ENCODE results near the gene MBTPS1.

Gene MBTPS1

GRCh38 chr16:84063980-84064379 lies 52.8 kb downstream of the MBTPS1 start:
- ChIA-PET CTCF (interaction anchor here (0.6 to 8.0 kb wide), 12 partner anchors 8 to 137 kb away, joined by 3 to 174 read pairs (median 4); partner anchors contain the start of genes NECAB2 and OSGIN1), POLR2A (no interaction called here)
- Histone ChIP-seq H3K9me3 (ENCODE audit: control insufficient read depth, insufficient read depth, low read depth, low read length) (no peaks in the 10 kb centered on the region), H3K4me3 (ENCODE audit: low read depth, low read length) (no peak overlapping the region), H3K36me3 (ENCODE audit: control insufficient read depth in 2 of 2, insufficient read depth in 1 of 2, low read length in 2 of 2) (peaks cover 28 to 94% of the 10 kb centered on the region in 2 experiments), H3K27ac (ENCODE audit: extremely low read depth, low read depth, low read length) (no peak overlapping the region), H3K4me1 (ENCODE audit: control insufficient read depth, insufficient read depth, low read length) (no peaks in the 10 kb centered on the region)
- no peak for TF ChIP-seq PRDM2 (tag by site-specific recombination; IDR thresholded peaks at IDR 0.05; ENCODE audit: borderline replicate concordance)
- no peak for TF ChIP-seq ZNF837 (tag by site-specific recombination; IDR thresholded peaks at IDR 0.05)
- no peak for TF ChIP-seq TRIM28 (IDR thresholded peaks at IDR 0.05; ENCODE audit: borderline replicate concordance, low read length)
- no peak for TF ChIP-seq ZNF157 (tag by site-specific recombination; IDR thresholded peaks at IDR 0.05)
- TF ChIP-seq SALL2 (tag by site-specific recombination; IDR thresholded peaks at IDR 0.05; ENCODE audit: borderline replicate concordance), result no peak
- TF ChIP-seq ZNF521 (tag by site-specific recombination; IDR thresholded peaks at IDR 0.05), result no peak
- TF ChIP-seq ZNF623 (tag by site-specific recombination; IDR thresholded peaks at IDR 0.05), result no peak
- TF ChIP-seq EGR2 (tag by site-specific recombination; IDR thresholded peaks at IDR 0.05; ENCODE audit: low read depth), result no peak

- Histone ChIP-seq H3K27ac (ENCODE audit: extremely low read depth, low read depth, low read length) (no peak overlapping the region), H3K4me1 (ENCODE audit: control insufficient read depth, insufficient read depth, low read length) (no peaks in the 10 kb centered on the region), H3K36me3 (ENCODE audit: control insufficient read depth in 2 of 2, insufficient read depth in 1 of 2, low read length in 2 of 2) (peaks cover 28 to 94% of the 10 kb centered on the region in 2 experiments), H3K9me3 (ENCODE audit: control insufficient read depth, insufficient read depth, low read depth, low read length) (no peaks in the 10 kb centered on the region), H3K4me3 (ENCODE audit: low read depth, low read length) (no peak overlapping the region)
- ChIA-PET POLR2A (no interaction called here), CTCF (interaction anchor here (0.6 to 8.0 kb wide), 27 partner anchors 12 to 657 kb away, joined by 3 to 174 read pairs (median 4); partner anchors contain the start of genes NECAB2, OSGIN1 and TAF1C)
- TF ChIP-seq MEIS1 (CRISPR knock-in tag; IDR thresholded peaks at IDR 0.05; ENCODE audit: borderline replicate concordance) (no peak), ZNF10 (tag by site-specific recombination; IDR thresholded peaks at IDR 0.05) (no peak), ZNF561 (tag by site-specific recombination; IDR thresholded peaks at IDR 0.05; ENCODE audit: borderline replicate concordance) (0 out of 2 replicates have a peak, but pooled peaks have one; percentile 36), GLIS2 (tag by site-specific recombination; IDR thresholded peaks at IDR 0.05) (no peak), ZNF155 (tag by site-specific recombination; IDR thresholded peaks at IDR 0.05) (no peak), REPIN1 (tag by site-specific recombination; IDR thresholded peaks at IDR 0.05; ENCODE audit: low read depth) (no peak), IKZF3 (tag by site-specific recombination; IDR thresholded peaks at IDR 0.05) (peak; percentile 37; the same call in 1 of the 2 replicates), SP7 (tag by site-specific recombination; IDR thresholded peaks at IDR 0.05) (0 out of 2 replicates have a peak, but pooled peaks have one; percentile 38), PATZ1 (tag by site-specific recombination; IDR thresholded peaks at IDR 0.05) (peak; percentile 51; the same call in 1 of the 2 replicates), ZFHX2 (tag by site-specific recombination; conservative IDR thresholded peaks at IDR 0.05) (peak; percentile 30), EGR2 (tag by site-specific recombination; IDR thresholded peaks at IDR 0.05; ENCODE audit: low read depth) (peak; percentile 47), ZNF654 (tag by site-specific recombination; IDR thresholded peaks at IDR 0.05; ENCODE audit: low read depth) (peak; percentile 45), ZNF140 (tag by site-specific recombination; IDR thresholded peaks at IDR 0.05) (no peak), ZNF580 (tag by site-specific recombination; IDR thresholded peaks at IDR 0.05) (no peak)
- TF ChIP-seq, protein P1, sequence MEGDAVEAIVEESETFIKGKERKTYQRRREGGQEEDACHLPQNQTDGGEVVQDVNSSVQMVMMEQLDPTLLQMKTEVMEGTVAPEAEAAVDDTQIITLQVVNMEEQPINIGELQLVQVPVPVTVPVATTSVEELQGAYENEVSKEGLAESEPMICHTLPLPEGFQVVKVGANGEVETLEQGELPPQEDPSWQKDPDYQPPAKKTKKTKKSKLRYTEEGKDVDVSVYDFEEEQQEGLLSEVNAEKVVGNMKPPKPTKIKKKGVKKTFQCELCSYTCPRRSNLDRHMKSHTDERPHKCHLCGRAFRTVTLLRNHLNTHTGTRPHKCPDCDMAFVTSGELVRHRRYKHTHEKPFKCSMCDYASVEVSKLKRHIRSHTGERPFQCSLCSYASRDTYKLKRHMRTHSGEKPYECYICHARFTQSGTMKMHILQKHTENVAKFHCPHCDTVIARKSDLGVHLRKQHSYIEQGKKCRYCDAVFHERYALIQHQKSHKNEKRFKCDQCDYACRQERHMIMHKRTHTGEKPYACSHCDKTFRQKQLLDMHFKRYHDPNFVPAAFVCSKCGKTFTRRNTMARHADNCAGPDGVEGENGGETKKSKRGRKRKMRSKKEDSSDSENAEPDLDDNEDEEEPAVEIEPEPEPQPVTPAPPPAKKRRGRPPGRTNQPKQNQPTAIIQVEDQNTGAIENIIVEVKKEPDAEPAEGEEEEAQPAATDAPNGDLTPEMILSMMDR (tag by site-specific recombination; IDR thresholded peaks at IDR 0.05), result peak; percentile 63
Observed at GRCh38 chr16:84062734-84063640, 53.8 kb downstream of the MBTPS1 start.

Data from HEK293 (cell line).